DMS79 (cell line): ENCODE measurements around the gene CD74.
"Not testable (repeated sequence)": the region's sequence is repeated elsewhere in the genome, so short reads cannot be mapped to it uniquely, and the experiment has no call there.

Experiments used
- DNase-seq: peaks from one replicate; lab custom pipeline; 2025; lab: John Stamatoyannopoulos, UW

Gene CD74

GRCh38 chr5:150441813-150442698 is 29.3 kb upstream of the CD74 start:
- DNase-seq = no peak

- no peak for DNase-seq
Observed at GRCh38 chr5:150440948-150441812, 28.5 kb upstream of the CD74 start.

GRCh38 chr5:150438873-150439546 is 26.3 kb upstream of the CD74 start:
- DNase-seq = no peak

- DNase-seq = no peak
Observed at GRCh38 chr5:150436141-150436680, 23.5 kb upstream of the CD74 start.

GRCh38 chr5:150434464-150434863 is 21.8 kb upstream of the CD74 start:
- no peak for DNase-seq

GRCh38 chr5:150431574-150431973 is 18.9 kb upstream of the CD74 start:
- DNase-seq = no peak

- DNase-seq = no peak
Observed at GRCh38 chr5:150431048-150431447, 18.3 kb upstream of the CD74 start.

GRCh38 chr5:150429410-150429873 is 16.7 kb upstream of the CD74 start:
- no peak for DNase-seq

- DNase-seq = no peak
Observed at GRCh38 chr5:150428978-150429377, 16.3 kb upstream of the CD74 start.

- no peak for DNase-seq
Observed at GRCh38 chr5:150428106-150428876, 15.6 kb upstream of the CD74 start.

- not testable (repeated sequence) for DNase-seq
Observed at GRCh38 chr5:150426165-150426564, 13.5 kb upstream of the CD74 start.

GRCh38 chr5:150422758-150423157 is 10.0 kb upstream of the CD74 start:
- DNase-seq = no peak

GRCh38 chr5:150422075-150422474 is 9.4 kb upstream of the CD74 start:
- no peak for DNase-seq

- DNase-seq = no peak
Observed at GRCh38 chr5:150419630-150420270, 7.0 kb upstream of the CD74 start.

- not testable (repeated sequence) for DNase-seq
Observed at GRCh38 chr5:150413902-150414790, 1.4 kb upstream of the CD74 start.

GRCh38 chr5:150413176-150413901 is 629 bp upstream of the CD74 start:
- no peak for DNase-seq

- DNase-seq = no peak
Observed at GRCh38 chr5:150411245-150411979, 1.3 kb downstream of the CD74 start.

GRCh38 chr5:150410524-150411244 is 2.0 kb downstream of the CD74 start:
- DNase-seq = no peak
